IPS-11a (cell line): Measurements from ENCODE around the gene ZFHX3.

Source experiments
- H3K4me3 ChIP-seq: one replicate; pipeline ENCODE4 v1.5.1; 2013; ENCODE audit warnings: low read depth, low read length, control low read depth

Gene ZFHX3

DNA sequence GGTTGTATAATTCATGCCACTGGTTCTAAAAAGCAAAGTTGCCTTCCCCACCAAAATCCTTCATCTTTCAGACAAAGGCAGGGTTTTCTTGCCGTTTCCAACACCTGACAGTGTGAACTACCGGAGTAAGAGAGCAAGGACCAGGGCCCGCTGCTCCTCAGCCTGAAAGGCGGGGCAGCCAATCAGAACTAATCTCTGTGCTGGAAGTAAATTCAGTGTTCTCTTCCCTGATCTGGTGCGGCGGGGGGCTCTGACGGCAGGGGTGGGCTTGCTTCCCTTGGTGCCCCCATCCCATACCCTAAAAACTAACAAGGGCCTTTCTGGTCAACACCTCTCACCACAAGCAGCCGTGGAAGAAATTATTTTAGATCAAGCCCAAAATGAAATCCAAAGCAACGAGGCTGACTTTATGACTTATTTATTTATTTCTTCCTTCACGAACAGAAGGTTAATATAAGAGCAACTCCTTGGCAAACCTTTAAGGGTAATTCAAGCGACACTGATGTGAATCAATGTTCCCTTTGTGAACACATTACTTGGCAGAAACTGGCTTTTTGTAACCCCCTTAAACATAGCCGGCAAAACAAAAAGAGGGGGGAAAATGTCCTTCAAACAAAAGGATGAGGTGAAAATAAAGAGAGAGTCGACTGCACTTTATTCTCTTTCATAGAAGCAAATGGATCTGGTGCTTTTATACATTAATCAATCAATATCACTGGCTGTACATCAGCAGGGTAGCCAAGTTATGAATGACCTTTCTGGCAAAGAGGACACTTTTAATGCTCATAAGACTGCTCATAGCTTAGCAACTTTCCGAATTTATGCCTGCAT lies 189.9 kb downstream of the ZFHX3 start:
- H3K4me3 ChIP-seq, result no peak overlapping the region

DNA sequence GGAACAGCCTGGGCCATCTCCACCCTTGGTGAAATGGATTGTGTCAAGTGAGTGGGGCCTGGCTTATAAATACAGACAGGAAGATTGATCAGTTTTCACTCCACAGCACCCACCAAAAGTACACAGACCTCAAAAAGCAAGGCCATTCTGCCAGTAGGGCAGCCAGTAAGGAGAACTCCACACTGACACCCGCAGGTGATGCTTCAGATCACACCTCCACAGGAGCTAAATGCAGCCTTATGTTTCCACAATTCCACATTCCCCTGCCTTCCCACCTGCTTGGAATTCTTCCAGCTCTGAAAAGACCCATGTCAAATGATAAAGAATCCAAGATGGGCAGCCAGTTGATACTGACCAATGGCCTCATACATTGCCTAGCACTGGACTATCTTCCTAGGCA lies 191.1 kb downstream of the ZFHX3 start:
- H3K4me3 ChIP-seq, result no peak overlapping the region

DNA sequence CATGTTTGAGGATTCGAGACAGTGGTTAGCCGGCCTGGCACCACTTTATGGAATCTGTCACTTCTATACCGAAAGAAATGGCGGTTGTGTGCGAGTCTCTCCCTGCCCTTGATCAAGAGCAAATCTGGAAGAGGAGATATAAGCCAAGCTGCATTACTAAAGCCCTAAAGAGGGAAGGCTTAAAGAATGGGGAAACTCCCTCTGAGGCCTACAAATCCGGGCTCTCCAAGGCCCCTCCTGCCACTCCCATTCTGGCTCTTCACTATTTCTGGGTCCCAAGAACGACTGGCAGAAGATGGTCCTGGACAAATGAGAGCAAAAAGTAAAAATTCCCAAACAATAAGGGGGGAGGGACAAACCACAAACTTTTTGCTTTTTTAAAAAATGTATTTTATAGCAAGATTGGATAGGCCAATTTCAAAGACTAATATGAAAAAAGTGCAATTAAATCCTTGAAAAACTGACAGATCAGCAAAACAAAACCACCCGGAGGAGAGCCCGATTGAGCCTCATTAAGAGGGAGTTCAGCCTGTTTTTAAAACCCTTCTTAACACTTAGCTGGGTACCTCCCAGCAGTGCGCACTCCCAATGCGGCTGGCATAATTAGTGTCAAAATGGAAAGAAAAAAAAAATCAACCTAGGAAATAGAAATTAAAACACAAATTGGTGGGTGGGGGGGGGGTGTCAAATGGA lies 193.5 kb downstream of the ZFHX3 start:
- no peak overlapping the region for H3K4me3 ChIP-seq

DNA sequence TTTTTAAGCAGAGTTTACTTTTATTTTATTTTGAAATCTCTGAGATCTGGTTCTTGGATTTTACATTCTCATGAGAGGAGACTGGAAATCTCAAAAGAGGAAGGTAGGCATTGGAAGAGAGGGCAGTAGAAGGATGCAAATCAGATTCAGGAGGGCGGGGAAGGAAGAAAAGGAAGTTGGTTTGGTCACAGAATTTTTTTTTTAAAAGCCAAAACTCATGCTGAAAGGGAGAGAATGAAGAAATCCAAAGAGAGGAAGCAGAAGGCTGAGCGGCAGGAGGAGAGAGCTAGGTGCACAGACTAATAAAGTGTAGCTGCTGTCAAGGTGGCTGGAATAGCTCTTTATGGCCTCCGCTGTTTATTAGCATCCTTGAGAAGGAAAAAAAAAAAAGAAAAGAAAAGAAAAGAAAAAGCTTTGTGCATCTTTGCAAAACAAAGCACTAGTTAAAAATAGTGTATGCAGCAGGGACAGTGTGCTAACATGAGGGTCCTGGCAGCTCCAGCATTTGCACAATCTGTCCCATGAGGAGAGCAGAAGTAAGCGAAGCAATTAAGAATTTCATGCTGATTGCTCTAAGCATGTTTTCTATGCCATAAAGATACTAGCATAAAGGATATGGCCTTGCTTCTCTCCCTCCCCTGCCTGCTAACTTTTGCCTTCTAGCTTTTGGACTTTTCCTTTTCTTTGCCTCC lies 194.2 kb downstream of the ZFHX3 start:
- no peak overlapping the region for H3K4me3 ChIP-seq

DNA sequence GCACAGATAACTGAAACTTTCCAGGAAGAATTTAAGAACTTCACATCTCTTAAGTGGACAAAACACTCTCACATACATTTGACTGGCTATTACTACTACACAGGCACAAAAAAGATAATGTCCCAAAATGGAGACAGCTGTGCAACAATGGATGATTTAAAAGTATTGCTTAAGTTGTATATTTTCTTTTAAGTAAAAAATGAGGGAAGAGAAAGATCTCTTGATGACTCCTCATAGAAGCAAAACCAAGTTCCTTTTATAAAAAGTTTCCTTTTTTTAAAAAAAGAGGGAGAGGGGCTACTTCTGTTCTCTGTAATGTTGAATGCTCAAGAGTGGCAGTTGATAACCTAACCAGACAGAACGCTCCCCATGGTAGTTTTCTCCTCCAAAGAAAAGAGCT lies 195.5 kb downstream of the ZFHX3 start:
- no peak overlapping the region for H3K4me3 ChIP-seq

DNA sequence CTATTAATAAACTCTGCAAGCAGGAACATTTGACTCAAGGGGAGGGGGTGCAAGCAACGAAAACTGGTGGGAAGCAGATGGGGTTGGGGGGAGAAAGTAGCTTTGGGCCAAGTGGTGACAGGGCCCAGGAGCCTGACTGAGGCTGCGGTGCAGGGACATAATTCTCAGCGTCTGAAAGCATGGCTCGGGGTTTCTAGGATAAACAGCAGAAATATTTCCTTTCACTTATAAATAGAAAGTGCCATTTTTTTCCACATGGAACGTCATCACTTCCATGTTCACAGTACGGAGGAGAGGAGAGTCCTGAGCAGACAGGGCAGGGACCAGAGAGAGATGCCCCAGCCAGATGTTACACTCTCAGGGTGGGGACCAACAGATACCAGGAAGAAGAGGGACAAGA lies 197.1 kb downstream of the ZFHX3 start:
- H3K4me3 ChIP-seq, result no peak overlapping the region

DNA sequence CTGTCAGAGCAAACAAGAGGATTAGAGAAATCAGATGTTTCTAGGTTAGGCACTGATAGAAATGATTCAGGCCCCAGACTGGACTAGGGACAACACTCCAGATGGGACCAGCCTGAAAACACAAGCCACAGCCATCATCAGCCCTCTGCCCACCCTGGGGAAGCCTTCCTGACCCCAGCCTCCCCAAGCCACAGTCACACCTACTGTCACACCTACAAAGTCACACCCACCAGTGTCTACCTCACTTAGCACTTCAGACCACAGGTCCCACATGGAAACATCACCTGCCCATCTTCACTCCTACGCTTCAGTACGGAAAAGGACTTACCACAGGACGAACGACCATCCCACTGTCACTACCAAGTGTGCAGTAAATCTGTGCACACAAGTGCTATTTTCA lies 197.9 kb downstream of the ZFHX3 start:
- no peak overlapping the region for H3K4me3 ChIP-seq

DNA sequence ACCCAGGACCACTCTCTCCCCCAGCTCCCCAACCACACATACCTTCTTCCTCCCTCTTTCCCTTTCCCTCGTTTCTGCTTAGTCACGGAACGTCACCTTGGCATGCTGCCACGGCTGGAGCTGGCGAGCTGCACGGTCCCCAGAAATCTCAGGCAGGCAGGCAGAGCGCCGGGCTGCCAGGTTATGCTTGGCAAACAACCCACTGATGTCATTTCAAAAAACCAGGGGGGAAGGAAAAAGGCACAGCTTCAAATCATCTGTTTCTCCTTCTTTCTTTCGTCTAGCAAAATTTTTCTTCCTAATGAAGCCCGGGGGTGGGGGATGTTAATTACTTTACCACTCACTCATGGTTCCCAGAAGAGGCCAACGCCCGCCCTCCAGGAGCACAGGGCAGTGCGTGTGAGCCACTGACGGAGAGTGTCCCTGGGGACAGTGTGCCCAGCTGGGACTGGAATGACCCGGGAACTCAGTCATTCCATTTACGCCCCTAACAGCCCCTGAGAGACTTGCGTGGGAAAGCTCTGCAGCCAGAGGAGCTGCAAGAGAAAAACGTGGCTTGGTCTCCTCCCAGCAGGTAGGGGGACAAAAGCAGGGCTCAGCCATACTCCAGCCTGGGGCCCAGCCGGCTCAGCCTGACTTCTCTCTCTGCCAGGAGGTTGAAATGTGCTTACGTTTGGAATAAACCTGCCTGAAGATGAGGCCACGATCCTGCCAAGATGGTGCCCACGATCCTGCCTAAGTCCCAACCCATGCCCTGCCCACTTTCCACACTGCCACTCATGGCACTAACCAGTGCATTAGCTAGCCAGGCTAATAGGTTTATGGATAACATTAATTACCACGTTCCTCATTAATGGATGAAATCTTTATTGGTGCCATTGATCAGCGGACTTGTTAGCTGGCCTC lies 198.9 kb downstream of the ZFHX3 start:
- H3K4me3 ChIP-seq, result no peak overlapping the region

DNA sequence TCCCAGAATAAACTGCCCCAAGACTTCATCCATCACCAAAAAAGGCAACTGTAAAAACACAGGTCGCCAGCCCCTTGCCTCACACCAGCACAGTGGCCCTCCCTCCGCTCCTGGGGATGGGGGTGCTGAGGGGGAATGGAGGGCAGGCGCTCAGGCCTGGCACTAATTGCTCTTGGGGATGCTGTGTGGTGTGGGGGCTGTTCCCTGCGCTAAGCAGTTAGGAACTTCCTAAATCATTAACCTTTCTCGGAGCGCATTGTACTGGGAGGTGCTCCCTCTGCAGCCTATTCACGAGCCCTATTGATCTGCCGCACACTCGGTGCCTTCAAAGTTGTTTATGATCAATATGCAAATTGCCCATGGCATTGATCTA lies 199.9 kb downstream of the ZFHX3 start:
- H3K4me3 ChIP-seq, result no peak overlapping the region

DNA sequence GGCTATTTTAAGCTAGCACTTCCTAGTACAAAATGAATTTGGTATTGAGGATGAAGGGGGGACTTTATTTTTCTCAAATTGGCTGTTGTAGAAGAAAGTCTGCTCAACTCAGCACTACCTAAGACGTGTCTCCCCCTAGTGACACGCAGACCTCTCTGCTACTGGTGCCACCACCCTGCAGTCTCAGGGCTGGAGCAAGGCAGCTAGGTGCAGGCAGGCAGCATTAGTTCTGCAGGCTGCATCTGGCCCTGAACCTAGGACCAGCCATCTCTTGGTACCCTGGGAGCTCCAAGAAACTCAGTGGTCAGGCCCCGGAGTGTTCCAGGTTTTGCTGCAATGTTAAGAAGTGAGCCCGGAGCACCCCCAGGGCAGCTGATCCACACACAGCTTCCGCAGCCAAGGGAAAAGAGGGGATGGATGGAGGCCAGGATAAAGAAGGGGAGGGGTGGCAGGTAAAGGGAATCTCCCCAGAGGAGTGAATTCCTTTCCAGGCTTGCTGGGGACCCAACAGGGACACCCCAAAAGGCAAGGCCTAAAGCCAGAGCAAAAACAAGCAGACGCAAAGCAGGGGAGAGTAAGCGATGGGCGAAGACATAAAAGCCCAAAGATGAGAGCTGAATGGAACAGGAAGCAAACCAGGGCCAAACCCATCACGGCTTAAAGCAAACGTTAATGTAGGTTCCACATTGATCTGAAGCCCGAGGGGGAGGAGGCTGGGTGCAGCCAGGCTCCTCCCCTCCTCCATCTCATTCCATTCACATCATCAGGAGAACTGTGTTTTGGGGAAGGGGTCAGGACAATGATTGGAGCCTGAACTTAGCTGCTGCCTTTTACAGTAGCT lies 200.5 kb downstream of the ZFHX3 start:
- no peak overlapping the region for H3K4me3 ChIP-seq

DNA sequence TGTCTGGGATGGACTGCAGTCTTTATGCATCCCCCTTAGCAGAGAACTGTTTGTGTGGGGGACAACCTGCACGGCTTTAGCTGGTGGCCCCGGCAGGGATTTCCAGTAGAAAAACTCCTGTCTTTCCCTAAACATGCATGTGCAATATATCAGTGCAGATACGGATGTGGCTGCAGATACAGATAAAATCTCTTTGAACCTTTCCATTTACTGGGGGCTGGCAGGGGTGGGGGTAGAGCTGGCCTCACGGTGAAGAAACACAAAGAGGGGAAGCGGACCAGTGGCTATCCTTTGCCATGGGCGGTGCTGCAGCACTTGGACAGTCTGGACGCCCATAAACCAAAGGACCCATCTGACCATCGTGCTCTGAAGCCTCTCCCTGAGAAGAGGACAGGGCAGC lies 201.3 kb downstream of the ZFHX3 start:
- H3K4me3 ChIP-seq, result no peak overlapping the region

DNA sequence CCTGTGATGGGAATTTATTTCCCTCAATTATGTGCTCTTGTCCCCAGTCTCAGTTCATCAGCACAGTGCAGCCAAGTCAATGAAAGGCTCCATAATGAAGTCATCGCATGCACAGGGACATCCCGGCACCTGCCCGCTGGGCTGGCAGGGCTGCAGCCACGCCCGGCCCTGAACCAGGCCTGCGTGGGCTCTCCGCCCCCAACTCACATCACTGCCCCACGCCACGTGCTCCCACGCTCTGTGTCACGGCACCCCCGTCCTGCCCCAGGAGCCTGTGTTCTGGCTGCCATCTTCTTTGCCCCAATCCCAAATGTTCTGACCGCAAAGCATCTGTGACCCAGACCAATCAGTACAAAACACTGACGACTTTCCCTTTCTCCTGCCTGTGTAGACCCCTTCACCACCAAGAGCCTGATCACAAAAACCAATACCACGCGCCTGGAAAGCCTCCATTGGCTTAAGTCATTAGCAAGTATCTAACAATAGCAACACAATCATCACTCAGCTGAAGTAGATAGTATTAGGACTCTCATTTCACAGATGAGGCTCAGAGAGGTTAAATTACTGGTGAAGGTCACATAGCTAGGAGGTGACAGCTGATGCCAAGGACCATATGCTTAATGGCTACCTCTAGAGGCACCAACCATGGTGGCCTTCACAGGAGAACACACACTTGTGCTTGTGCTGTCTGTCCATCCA lies 202.5 kb downstream of the ZFHX3 start:
- no peak overlapping the region for H3K4me3 ChIP-seq

DNA sequence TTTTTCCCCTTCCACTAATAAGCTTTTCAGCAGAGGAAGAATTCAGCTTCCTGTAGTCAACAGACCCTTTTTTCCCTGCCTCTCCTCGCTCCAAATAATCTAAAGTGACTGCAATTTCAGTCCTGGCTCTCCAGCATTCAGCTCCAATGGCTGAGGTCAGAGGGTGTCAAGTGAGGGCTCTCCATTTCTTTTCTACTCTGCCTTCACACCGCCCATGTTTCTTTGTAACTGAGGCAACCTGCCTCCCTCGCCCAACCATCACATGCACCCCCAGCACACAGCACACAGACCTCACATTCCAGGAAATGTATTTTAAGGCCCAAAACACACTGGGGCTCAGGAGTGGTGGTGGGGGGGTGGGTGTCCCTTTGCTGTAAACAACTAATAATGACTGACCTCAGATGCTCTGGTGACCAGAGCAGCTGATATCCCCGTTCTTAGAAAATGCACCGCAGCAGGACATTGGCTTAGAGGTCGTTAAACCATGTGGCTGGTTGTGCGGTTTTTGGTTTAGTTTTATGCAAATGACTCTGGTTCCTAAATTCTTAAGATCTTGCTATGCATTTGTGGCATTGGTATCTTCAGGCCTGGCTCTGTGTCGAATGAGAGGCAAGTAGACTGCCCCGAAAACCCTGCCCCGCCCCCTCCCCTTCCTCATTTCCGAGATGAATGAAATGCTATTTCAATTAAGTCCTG lies 203.6 kb downstream of the ZFHX3 start:
- H3K4me3 ChIP-seq, result no peak overlapping the region

DNA sequence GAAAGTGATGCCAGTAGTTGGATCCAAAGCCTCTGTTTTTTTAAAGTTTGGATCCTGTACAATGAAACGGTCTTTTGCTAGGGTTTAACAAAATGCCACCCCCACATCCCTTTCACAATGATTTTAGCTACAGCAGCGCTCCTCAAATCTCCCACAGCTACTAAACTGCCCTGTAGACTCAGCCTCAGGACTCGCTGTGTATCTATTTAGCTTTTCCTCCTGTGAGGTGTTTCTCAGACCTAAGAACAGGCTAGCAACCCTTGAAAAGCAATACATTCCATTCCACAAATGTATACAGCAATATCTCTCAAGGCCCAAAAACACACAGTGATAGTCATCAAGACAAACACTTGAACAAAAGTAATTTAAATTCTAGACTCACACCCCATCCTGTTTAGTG lies 206.4 kb downstream of the ZFHX3 start:
- no peak overlapping the region for H3K4me3 ChIP-seq

DNA sequence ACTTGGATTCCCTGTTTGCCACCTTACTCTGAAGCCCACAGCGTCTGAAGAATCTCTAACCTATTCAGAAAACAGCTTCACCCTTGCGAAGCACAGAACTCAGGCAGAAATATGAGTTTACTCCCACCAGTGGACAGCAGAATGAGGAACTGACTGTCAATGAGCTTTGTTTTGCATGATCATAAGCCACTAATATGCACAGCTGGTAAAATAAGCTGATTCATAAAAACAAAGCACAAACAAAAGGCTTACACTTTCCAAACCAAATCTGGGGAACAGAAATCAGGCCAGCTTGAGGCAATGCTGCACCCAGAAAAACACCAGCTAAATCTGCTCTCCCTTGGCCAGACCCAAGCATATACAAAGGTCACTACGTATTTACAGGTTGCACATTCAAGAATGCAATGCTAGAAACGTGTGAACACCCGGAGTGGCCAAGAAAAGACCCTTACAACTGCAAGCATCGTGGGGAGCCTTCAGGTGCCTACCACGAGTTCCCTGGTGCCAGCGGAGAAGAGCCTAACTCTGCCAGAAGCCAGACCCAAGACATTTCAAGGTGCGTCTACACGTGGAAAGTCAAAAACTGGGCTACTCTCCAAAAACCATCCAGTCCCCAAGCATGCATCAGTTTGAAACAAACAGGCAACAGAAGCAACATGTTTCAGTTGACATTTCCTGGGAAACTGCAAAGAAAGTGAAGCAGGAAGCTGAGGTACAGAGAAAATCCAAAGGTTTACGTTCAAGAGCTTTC lies 207.1 kb downstream of the ZFHX3 start:
- H3K4me3 ChIP-seq, result no peak overlapping the region

DNA sequence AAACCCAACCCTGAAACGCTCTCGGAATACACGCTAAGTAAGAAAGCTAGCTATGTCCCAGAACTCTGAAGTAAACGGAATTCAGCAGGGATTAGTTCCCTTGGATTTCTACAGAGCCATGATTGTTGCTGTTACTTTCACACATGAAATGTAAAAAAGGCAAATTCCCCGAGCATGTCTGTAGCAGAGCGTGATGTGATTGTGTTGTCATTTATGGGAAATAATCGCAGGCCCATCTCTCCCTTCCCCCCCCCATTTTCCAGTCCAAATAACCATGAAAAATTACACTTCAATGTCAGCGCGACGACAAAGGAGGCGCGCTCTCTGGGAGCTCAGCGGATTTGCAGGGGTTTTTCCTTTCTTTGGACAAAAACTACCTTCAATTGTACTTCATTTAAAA lies 209.0 kb downstream of the ZFHX3 start:
- H3K4me3 ChIP-seq, result no peak overlapping the region

DNA sequence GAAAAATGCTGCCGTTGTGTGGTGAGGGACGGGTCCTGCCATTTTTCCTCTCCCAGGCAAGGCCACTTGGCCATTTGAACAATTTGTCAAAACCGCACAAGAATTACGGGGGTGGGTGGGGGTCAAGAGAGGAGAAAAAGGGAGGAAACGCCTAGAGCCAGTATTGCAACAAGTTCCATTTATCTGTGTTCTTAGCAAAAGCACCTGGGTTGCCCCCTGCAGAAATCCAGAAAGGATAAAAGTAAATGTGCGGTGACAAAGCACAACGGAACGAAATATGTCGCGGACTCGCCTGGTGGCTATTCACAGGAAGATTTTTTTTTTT lies 209.4 kb downstream of the ZFHX3 start:
- no peak overlapping the region for H3K4me3 ChIP-seq

DNA sequence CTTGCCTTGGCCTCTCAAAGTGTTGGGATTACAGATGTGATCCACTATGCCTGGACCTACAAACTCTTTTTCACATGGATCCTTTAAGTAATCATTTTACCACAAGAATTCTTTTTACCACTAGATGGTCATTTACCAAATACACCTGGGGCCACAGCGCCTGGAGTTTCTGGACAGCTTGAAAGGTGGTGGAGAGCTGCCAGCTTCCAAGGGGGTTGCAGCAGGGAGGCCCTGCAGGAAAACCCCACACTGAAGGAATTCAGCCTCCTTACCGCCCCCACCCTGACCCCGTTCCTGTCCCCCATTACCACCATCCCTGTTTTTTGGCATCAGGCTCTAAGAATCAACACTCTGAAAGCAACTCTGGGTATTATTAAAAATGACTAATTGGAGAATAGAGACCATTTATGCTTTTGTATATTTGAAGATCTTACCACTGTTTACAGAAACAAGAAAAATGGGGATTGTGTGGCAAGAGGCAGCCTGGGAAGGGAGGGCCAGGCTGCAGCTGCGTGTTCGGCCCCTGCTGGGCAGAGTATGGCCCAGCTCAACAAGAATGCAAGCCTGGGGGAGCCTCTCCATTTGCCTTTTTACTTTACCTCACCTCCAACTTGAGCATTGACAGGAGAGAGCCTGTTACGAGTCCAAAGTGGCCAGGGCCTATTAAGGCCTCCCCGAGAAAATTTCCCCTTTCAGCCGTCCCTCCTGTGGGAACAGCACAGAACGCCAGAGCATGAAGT lies 209.9 kb downstream of the ZFHX3 start:
- H3K4me3 ChIP-seq, result no peak overlapping the region
